A549 (cell line): ENCODE data around the gene CTNND2. TPM values are rescaled to one million over a fixed set of nuclear protein-coding genes. Genes with fewer than 3 reads are reported as not detected.

Experiments used
- ATAC-seq, 2 experiments: fragments of 200-7000 bp in 1 of 2; fragments of >200 bp in 1 of 2; cut with Nextera tagmentation in 1 of 2; cut with Tn5 transposase in 1 of 2; 3 replicates each; pipeline versions ENCODE4 v1.8.0 to v1.9.1; 2018 to 2020; ENCODE audit warnings: mild to moderate bottlenecking in 1 of 2, moderate library complexity in 1 of 2
- CTCF ChIA-PET: fragments of 300-600 bp; sonication (Branson Sonifier 250); formaldehyde crosslinking; extraction: SDS; loops from one replicate; lab custom pipeline; 2021; ENCODE audit warnings: antibody characterized with exemption, inconsistent platforms; lab: Yijun Ruan, JAX
- POLR2A ChIA-PET: fragments of 350-600 bp; formaldehyde crosslinking; extraction: SDS; loops from one replicate; lab custom pipeline; 2021; ENCODE audit warnings: antibody characterized with exemption, inconsistent platforms; lab: Yijun Ruan, JAX
- DNase-seq, 2 experiments: peaks; one replicate each; pipeline versions ENCODE4 v3.0.0 to v3.0.0-alpha.2; 2011 to 2016; ENCODE audit warnings: low read depth in 1 of 2, low spot score in 1 of 2
- FAIRE-seq: peaks from 2 replicates; lab custom pipeline; 2011; peaks lifted over from hg19 to GRCh38; lab: Jason Lieb, UNC
- H3K27ac ChIP-seq, 2 experiments: fragments of >200 bp; sonication (Bioruptor Twin); formaldehyde crosslinking; 3 replicates each; pipeline ENCODE4 v1.5.1; 2016 to 2017
- H3K4me1 ChIP-seq: fragments of >200 bp; sonication (Bioruptor Twin); formaldehyde crosslinking; 3 replicates; pipeline ENCODE4 v1.6.1; 2016
- H3K4me2 ChIP-seq: fragments of >200 bp; sonication (Bioruptor Twin); formaldehyde crosslinking; 3 replicates; pipeline ENCODE4 v1.6.1; 2016
- H3K4me3 ChIP-seq: fragments of >200 bp; sonication (Bioruptor Twin); formaldehyde crosslinking; 3 replicates; pipeline ENCODE4 v1.5.1; 2016
- H3K9me3 ChIP-seq: fragments of >200 bp; sonication (Bioruptor Twin); formaldehyde crosslinking; 3 replicates; pipeline ENCODE4 v1.6.1; 2016
- ATOH8 ChIP-seq: fragments of 250-450 bp; sonication (Bioruptor Pico); IDR thresholded peaks from 2 replicates; pipeline ENCODE4 v1.5.0; 2020; ENCODE audit warnings: low read depth, mild to moderate bottlenecking, moderate library complexity
- BHLHE40 ChIP-seq: IDR thresholded peaks from 2 replicates; pipeline ENCODE4 v1.6.1; 2012; ENCODE audit warnings: low read depth, low read length, inconsistent platforms
- CHD4 ChIP-seq: fragments of 200-600 bp; sonication (generic); IDR thresholded peaks from 2 replicates; pipeline ENCODE4 v1.6.1; 2016; ENCODE audit warnings: antibody characterized with exemption, mild to moderate bottlenecking, borderline replicate concordance
- EP300 ChIP-seq, 2 experiments: fragments of >200 bp; sonication (Bioruptor Twin); formaldehyde crosslinking; IDR thresholded peaks; 2 replicates in 1 of 2; 3 replicates in 1 of 2; pipeline ENCODE4 v1.6.1; 2016 to 2017
- FOSL2 ChIP-seq, 2 experiments: fragments of 450-650 bp in 1 of 2; fragments of >200 bp in 1 of 2; sonication (Bioruptor Twin) in 1 of 2; formaldehyde crosslinking; IDR thresholded peaks; 2 replicates each; pipeline versions ENCODE4 v1.5.0 to v1.6.1; 2016 to 2020; ENCODE audit warnings: mild to moderate bottlenecking in 1 of 2, moderate library complexity in 1 of 2
- FOXS1 ChIP-seq: fragments of 250-450 bp; sonication (Bioruptor Pico); IDR thresholded peaks from 2 replicates; pipeline ENCODE4 v1.5.0; 2020; ENCODE audit warnings: mild to moderate bottlenecking, moderate library complexity
- GATA3 ChIP-seq: IDR thresholded peaks from 2 replicates; pipeline ENCODE4 v1.6.1; 2012; ENCODE audit warnings: borderline replicate concordance
- HOXA7 ChIP-seq: fragments of 250-450 bp; sonication (Bioruptor Pico); IDR thresholded peaks from 2 replicates; pipeline ENCODE4 v1.5.0; 2020; ENCODE audit warnings: mild to moderate bottlenecking, moderate library complexity
- HOXB13 ChIP-seq: fragments of 250-450 bp; sonication (Bioruptor Pico); IDR thresholded peaks from 2 replicates; pipeline ENCODE4 v1.5.0; 2020; ENCODE audit warnings: low read depth, mild to moderate bottlenecking, moderate library complexity
- HOXB5 ChIP-seq: fragments of 250-450 bp; sonication (Bioruptor Pico); IDR thresholded peaks from 2 replicates; pipeline ENCODE4 v1.5.0; 2020; ENCODE audit warnings: mild to moderate bottlenecking, moderate library complexity
- JUN ChIP-seq, 2 experiments: fragments of >200 bp; sonication (Bioruptor Twin); formaldehyde crosslinking; IDR thresholded peaks; 2 replicates in 1 of 2; 3 replicates in 1 of 2; pipeline ENCODE4 v1.6.1; 2016 to 2017
- KDM1A ChIP-seq: fragments of 200-600 bp; sonication (generic); IDR thresholded peaks from 2 replicates; pipeline ENCODE4 v1.6.1; 2016; ENCODE audit warnings: low read depth, mild to moderate bottlenecking
- MAZ ChIP-seq: fragments of 150-350 bp; IDR thresholded peaks from 2 replicates; pipeline ENCODE4 v1.6.1; 2014; ENCODE audit warnings: antibody characterized with exemption, low read depth, low read length, borderline replicate concordance
- NFE2L2 ChIP-seq: fragments of 150-350 bp; conservative IDR thresholded peaks from 2 replicates; pipeline ENCODE4 v1.6.1; 2014; ENCODE audit warnings: low read length
- NR3C1 ChIP-seq: fragments of >200 bp; sonication (Bioruptor Twin); formaldehyde crosslinking; IDR thresholded peaks from 3 replicates; pipeline ENCODE4 v1.6.1; 2017
- POLR2A ChIP-seq: IDR thresholded peaks from 2 replicates; pipeline ENCODE4 v1.6.1; 2012; ENCODE audit warnings: mild to moderate bottlenecking, low read length
- POLR2AphosphoS2 ChIP-seq: conservative IDR thresholded peaks from 2 replicates; pipeline ENCODE4 v1.6.1; 2012; ENCODE audit warnings: low read length, improper control_type of control experiment, inconsistent platforms
- REST ChIP-seq: fragments of 200-600 bp; sonication (generic); IDR thresholded peaks from 2 replicates; pipeline ENCODE4 v1.6.1; 2016; ENCODE audit warnings: antibody characterized with exemption, mild to moderate bottlenecking, moderate library complexity
- RNF2 ChIP-seq: fragments of 200-600 bp; sonication (generic); IDR thresholded peaks from 2 replicates; pipeline ENCODE4 v1.6.1; 2016; ENCODE audit warnings: low read depth, mild to moderate bottlenecking, antibody characterized with exemption, moderate library complexity, borderline replicate concordance
- TFCP2L1 ChIP-seq: fragments of 250-450 bp; sonication (Bioruptor Pico); IDR thresholded peaks from 2 replicates; pipeline ENCODE4 v1.5.0; 2021; ENCODE audit warnings: mild to moderate bottlenecking
- ZC3H11A ChIP-seq: fragments of 450-650 bp; IDR thresholded peaks from 2 replicates; pipeline ENCODE4 v1.6.1; 2014; ENCODE audit warnings: antibody characterized with exemption, mild to moderate bottlenecking
- WGBS: methylation state at CpG from one replicate; pipeline ENCODE4 v1.1.6; 2017; ENCODE audit errors: missing lambda C conversion rate; 5-methylcytosine and 5-hydroxymethylcytosine counted together
- polyA plus RNA-seq, 4 experiments: library from polyadenylated mRNA; depleted of rRNA in 3 of 4; stranded (reverse); fragments of >200 nt; fragmentation: RNase III in 1 of 4; extraction: RNeasy Plus Mini Kit Qiagen cat#74134 plus additional on column Dnase treatment in 1 of 4; gene quantifications; 2 replicates in 3 of 4; 3 replicates in 1 of 4; pipeline ENCODE4 v1.2.3, GENCODE V29; 2011 to 2017
- TF ChIP-seq, protein P1 (sequence below): fragments of 150-350 bp; IDR thresholded peaks from 2 replicates; pipeline ENCODE4 v1.6.1; 2014; ENCODE audit warnings: low read depth, mild to moderate bottlenecking, low read length

The CTNND2 gene
- polyA plus RNA-seq, 2 of the 4 experiments (the other 2 are of a cell fraction): not detected

GRCh38 chr5:11038772-11039171 lies 865.5 kb downstream of the CTNND2 start:
- ATAC-seq (no peak), DNase-seq (no peak)
- H3K27ac ChIP-seq: no peak overlapping the region
- TF ChIP-seq FOXS1 (CRISPR knock-in tag) (no peak), POLR2AphosphoS2 (no peak), ATOH8 (CRISPR knock-in tag) (no peak), NFE2L2 (no peak), RNF2 (no peak), GATA3 (no peak), CHD4 (no peak), FOSL2 (IDR thresholded peaks at IDR 0.05) (no peak), FOSL2 (CRISPR knock-in tag; IDR thresholded peaks at IDR 0.05) (no peak), TFCP2L1 (no peak), EP300 (IDR thresholded peaks at IDR 0.05) (no peak), HOXA7 (no peak), KDM1A (no peak), HOXB13 (no peak), MAZ (no peak), REST (no peak), JUN (IDR thresholded peaks at IDR 0.05) (no peak), POLR2A (no peak), BHLHE40 (no peak)
- TF ChIP-seq, protein P1, sequence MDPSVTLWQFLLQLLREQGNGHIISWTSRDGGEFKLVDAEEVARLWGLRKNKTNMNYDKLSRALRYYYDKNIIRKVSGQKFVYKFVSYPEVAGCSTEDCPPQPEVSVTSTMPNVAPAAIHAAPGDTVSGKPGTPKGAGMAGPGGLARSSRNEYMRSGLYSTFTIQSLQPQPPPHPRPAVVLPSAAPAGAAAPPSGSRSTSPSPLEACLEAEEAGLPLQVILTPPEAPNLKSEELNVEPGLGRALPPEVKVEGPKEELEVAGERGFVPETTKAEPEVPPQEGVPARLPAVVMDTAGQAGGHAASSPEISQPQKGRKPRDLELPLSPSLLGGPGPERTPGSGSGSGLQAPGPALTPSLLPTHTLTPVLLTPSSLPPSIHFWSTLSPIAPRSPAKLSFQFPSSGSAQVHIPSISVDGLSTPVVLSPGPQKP: no peak
- TF ChIP-seq, all 56 proteins: peak for 0
- ChIA-PET CTCF (interaction anchor here (1.0 kb wide), 1 partner anchor 181 kb away, joined by 3 read pairs; no protein-coding TSS in a partner anchor), POLR2A (interaction anchor here (0.6 kb wide), 1 partner anchor 474 kb away, joined by 5 read pairs; no protein-coding TSS in a partner anchor)
- WGBS: 2% methylated on average over 3 of the region's 3 CpGs
- H3K4me2 ChIP-seq: no peak overlapping the region
- no peak overlapping the region for H3K4me3 ChIP-seq
- no peaks in the 10 kb centered on the region for H3K4me1 ChIP-seq
- FAIRE-seq: no peak
- H3K9me3 ChIP-seq: no peaks in the 10 kb centered on the region

DNA sequence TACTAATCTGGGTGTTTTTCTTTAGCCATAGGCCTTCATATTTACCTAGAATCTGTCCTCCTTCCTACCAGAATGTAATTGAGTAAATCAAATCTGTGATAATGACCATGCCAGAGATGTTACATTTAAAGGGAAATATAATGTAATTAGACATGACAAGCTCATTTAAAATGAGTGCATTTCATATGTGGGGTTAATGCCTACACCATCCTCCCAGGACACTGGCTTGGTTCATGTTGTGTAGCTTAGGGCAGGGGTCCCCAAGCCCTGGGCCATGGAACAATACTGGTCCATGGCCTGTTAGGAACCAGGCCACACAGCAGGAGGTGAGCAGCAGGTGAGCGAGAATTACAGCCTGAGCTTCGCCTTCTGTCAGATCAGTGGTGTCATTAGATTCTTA lies 866.3 kb downstream of the CTNND2 start:
- H3K9me3 ChIP-seq: no peaks in the 10 kb centered on the region

More for the DNA sequence above, 866.3 kb downstream of the CTNND2 start:
- Histone ChIP-seq H3K4me1 (no peaks in the 10 kb centered on the region), H3K4me2 (no peak overlapping the region), H3K27ac (no peak overlapping the region), H3K4me3 (no peak overlapping the region)
- POLR2A ChIA-PET: no interaction called here
- WGBS: 0% methylated on average over 2 of the region's 2 CpGs
- DNase-seq: no peak
- no peak for FAIRE-seq
- no peak for ATAC-seq
- CTCF ChIA-PET: no interaction called here
- TF ChIP-seq, protein P1: no peak
- no peak for TF ChIP-seq NR3C1
- no peak for TF ChIP-seq CHD4
- TF ChIP-seq KDM1A: no peak
- no peak for TF ChIP-seq HOXB5 (CRISPR knock-in tag)
- TF ChIP-seq ZC3H11A: no peak
